Vagina (tissue), 2 donors: Measurements from ENCODE around the gene ARGFX.

Experiments
- CTCF ChIP-seq, 3 experiments: fragments of 450-650 bp in 2 of 3; fragments of 200-600 bp in 1 of 3; sonication (generic) in 1 of 3; IDR thresholded peaks; one replicate each; pipeline ENCODE4 v1.5.1; 2017 to 2019; ENCODE audit warnings: antibody characterized with exemption in 3 of 3, mild to moderate bottlenecking in 2 of 3, moderate library complexity in 2 of 3
- POLR2A ChIP-seq, 2 donors: fragments of 450-650 bp; IDR thresholded peaks; one replicate each; pipeline ENCODE4 v1.6.1; 2017; ENCODE audit warnings: antibody characterized with exemption in 2 of 2, mild to moderate bottlenecking in 2 of 2, moderate library complexity in 2 of 2

GRCh38 chr3:121545574-121546455 is 21.9 kb upstream of the ARGFX start, which contains the start of gene POLQ:
- no peak for TF ChIP-seq POLR2A (IDR thresholded peaks at IDR 0.05)
- peak in 1 of 3 experiments; percentile 32 for TF ChIP-seq CTCF (IDR thresholded peaks at IDR 0.05)
